Esophagus squamous epithelium (tissue), 5 donors: ENCODE data around the gene HOXA10. TPM values are rescaled to one million over a fixed set of nuclear protein-coding genes. Genes with fewer than 3 reads are reported as not detected.

Experiments used
- DNase-seq: peaks from one replicate; lab custom pipeline; 2025; lab: John Stamatoyannopoulos, UW
- H3K27ac ChIP-seq, 4 donors: fragments of 200-600 bp; sonication (generic); one replicate each; pipeline ENCODE4 v1.5.1; 2016 to 2019; ENCODE audit warnings: mild to moderate bottlenecking in 1 of 4
- H3K27me3 ChIP-seq, 4 donors: fragments of 200-600 bp; sonication (generic); 1 replicate in 3 of 4; 2 replicates in 1 of 4; pipeline versions ENCODE4 v1.5.1 to v1.6.0; 2017 to 2021; ENCODE audit warnings: antibody characterized with exemption in 1 of 4
- H3K36me3 ChIP-seq, 3 donors: fragments of 200-600 bp; sonication (generic); one replicate each; pipeline ENCODE4 v1.5.1; 2016 to 2019
- H3K4me1 ChIP-seq, 3 donors: fragments of 200-600 bp; sonication (generic); one replicate each; pipeline ENCODE4 v1.5.1; 2017 to 2019
- H3K4me3 ChIP-seq, 4 donors: fragments of 200-600 bp; sonication (generic); 1 replicate in 3 of 4; 2 replicates in 1 of 4; pipeline ENCODE4 v1.5.1; 2016 to 2019; ENCODE audit warnings: mild to moderate bottlenecking in 2 of 4, moderate library complexity in 1 of 4
- H3K9me3 ChIP-seq, 3 donors: fragments of 200-600 bp; sonication (generic); one replicate each; pipeline ENCODE4 v1.5.1; 2016 to 2019
- POLR2A ChIP-seq, 4 donors: fragments of 450-650 bp; IDR thresholded peaks; one replicate each; pipeline ENCODE4 v1.6.1; 2017; ENCODE audit warnings: antibody characterized with exemption in 4 of 4, mild to moderate bottlenecking in 4 of 4, moderate library complexity in 3 of 4
- WGBS, 2 donors: methylation state at CpG; one replicate each; pipeline ENCODE4 v1.1.5; 2018; 5-methylcytosine and 5-hydroxymethylcytosine counted together
- intact Hi-C: fragments of 100-400 bp; cut with DNase I; formaldehyde crosslinking; loops from one replicate; pipeline ENCODE4 v1.15.0; 2022
- total RNA-seq, 4 donors: library from RNA; depleted of rRNA; stranded (reverse); fragments of >200 nt; gene quantifications; one replicate each; pipeline ENCODE4 v1.1.0, GENCODE V29; 2016
- TF ChIP-seq, protein P1 (sequence below), 6 experiments: fragments of 450-650 bp in 4 of 6; fragments of 200-600 bp in 2 of 6; sonication (generic) in 2 of 6; IDR thresholded peaks; one replicate each; pipeline ENCODE4 v1.5.1; 2016 to 2019; ENCODE audit warnings: antibody characterized with exemption in 6 of 6, mild to moderate bottlenecking in 4 of 6, moderate library complexity in 4 of 6
- donor health status: DM: yes; HTN: yes; CAD: no.

The HOXA10 gene
- total RNA-seq, 4 donors from 2014 or later: not detected

- no peak for DNase-seq
- Histone ChIP-seq H3K27ac (no peak overlapping the region), H3K4me3 (no peak overlapping the region), H3K27me3 (peaks cover 9 to 99% (median 61%) of the 10 kb centered on the region in 4 donors), H3K4me1 (peaks cover 28 to 69% (median 33%) of the 10 kb centered on the region in 3 donors), H3K36me3 (no peaks in the 10 kb centered on the region), H3K9me3 (no peaks in the 10 kb centered on the region)
- 37 to 56% methylated on average over 24 to 27 of the region's 35 CpGs for WGBS, 2 donors
- TF ChIP-seq POLR2A (IDR thresholded peaks at IDR 0.05): no peak
- TF ChIP-seq, protein P1, sequence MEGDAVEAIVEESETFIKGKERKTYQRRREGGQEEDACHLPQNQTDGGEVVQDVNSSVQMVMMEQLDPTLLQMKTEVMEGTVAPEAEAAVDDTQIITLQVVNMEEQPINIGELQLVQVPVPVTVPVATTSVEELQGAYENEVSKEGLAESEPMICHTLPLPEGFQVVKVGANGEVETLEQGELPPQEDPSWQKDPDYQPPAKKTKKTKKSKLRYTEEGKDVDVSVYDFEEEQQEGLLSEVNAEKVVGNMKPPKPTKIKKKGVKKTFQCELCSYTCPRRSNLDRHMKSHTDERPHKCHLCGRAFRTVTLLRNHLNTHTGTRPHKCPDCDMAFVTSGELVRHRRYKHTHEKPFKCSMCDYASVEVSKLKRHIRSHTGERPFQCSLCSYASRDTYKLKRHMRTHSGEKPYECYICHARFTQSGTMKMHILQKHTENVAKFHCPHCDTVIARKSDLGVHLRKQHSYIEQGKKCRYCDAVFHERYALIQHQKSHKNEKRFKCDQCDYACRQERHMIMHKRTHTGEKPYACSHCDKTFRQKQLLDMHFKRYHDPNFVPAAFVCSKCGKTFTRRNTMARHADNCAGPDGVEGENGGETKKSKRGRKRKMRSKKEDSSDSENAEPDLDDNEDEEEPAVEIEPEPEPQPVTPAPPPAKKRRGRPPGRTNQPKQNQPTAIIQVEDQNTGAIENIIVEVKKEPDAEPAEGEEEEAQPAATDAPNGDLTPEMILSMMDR (IDR thresholded peaks at IDR 0.05): no peak
- intact Hi-C loops: no loop called here
Measured at GRCh38 chr7:27158436-27159265, 15.5 kb downstream of the HOXA10 start.

DNA sequence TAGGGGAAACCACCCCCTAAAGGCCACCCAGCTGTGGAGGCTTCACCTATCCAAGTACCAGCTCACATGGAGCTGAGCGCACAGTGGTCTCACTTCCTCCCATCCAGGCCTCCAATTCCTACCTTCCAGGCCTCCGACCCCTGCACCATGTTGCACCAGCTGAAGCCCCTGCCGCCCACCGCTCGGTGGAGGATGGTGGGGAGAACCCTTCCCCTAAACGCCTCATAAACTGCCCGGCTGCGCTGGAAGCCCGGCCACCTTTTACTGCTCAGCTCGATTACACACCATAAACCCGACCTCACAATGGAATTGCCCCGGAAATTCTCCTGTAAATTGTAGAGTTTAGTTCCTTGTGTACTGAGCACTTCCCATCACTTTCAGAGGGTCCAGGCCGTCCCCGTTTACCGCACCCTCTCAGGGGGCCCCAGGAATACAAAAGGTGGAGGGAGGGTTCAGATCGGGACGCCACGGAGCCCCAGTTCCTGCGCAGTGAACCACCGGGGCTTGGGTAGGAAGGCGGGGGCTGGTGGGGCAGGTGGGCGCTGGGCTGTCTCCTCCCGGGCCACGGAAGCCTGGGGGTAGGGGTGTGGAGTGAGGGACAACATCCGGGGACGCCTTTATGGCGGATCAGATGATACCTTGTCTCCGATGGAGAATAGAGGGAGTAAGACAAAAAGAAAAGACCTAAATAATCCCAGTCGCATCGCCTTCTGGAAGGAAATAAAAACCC lies 16.3 kb downstream of the HOXA10 start:
- H3K27me3 ChIP-seq: peaks cover 10 to 99% (median 64%) of the 10 kb centered on the region in 4 donors
- no peaks in the 10 kb centered on the region for H3K36me3 ChIP-seq
- DNase-seq: no peak
- no peak for TF ChIP-seq POLR2A (IDR thresholded peaks at IDR 0.05)
- TF ChIP-seq, protein P1 (IDR thresholded peaks at IDR 0.05): no peak
- intact Hi-C loops: no loop called here
- no peaks in the 10 kb centered on the region for H3K9me3 ChIP-seq
- 35 to 39% methylated on average over 10 to 20 of the region's 30 CpGs for WGBS, 2 donors
- no peak overlapping the region for H3K4me3 ChIP-seq
- peaks cover 28 to 71% (median 33%) of the 10 kb centered on the region in 3 donors for H3K4me1 ChIP-seq
- H3K27ac ChIP-seq: no peak overlapping the region

- Histone ChIP-seq H3K4me1 (peaks cover 32 to 77% (median 33%) of the 10 kb centered on the region in 3 donors), H3K27me3 (peaks cover 18 to 99% (median 68%) of the 10 kb centered on the region in 4 donors), H3K9me3 (no peaks in the 10 kb centered on the region), H3K27ac (peak overlapping the region in 2 of 4 donors; percentile 66 to 71), H3K36me3 (no peaks in the 10 kb centered on the region), H3K4me3 (peak overlapping the region; percentile 28 to 65 (median 44))
- intact Hi-C loops: no loop called here
- DNase-seq: no peak
- no peak for TF ChIP-seq POLR2A (IDR thresholded peaks at IDR 0.05)
- TF ChIP-seq, protein P1 (IDR thresholded peaks at IDR 0.05): no peak
- 35 to 42% methylated on average over 17 to 19 of the region's 30 CpGs for WGBS, 2 donors
Measured at GRCh38 chr7:27156916-27157701, 17.0 kb downstream of the HOXA10 start.

GRCh38 chr7:27156508-27156898 lies 17.6 kb downstream of the HOXA10 start, which contains the start of gene HOXA7:
TSS of gene HOXA7 (minus strand) at chr7:27156675. CDS start at chr7:27156545, 130 bp downstream.
- peak within 1 kb of the TSS; percentile 28 to 65 (median 44) for H3K4me3 ChIP-seq
- H3K9me3 ChIP-seq: no peaks in the 10 kb centered on the region
- intact Hi-C loops: no loop called here
- TF ChIP-seq, protein P1 (IDR thresholded peaks at IDR 0.05): no peak
- no peak for TF ChIP-seq POLR2A (IDR thresholded peaks at IDR 0.05)
- H3K27me3 ChIP-seq: peaks cover 19 to 99% (median 70%) of the 10 kb centered on the region in 4 donors
- H3K4me1 ChIP-seq: peaks cover 35 to 77% (median 36%) of the 10 kb centered on the region in 3 donors
- 0 to 2% methylated on average over 6 to 13 of the region's 33 CpGs for WGBS, 2 donors
- H3K27ac ChIP-seq: peak within 1 kb of the TSS in 3 of 4 donors; percentile 6 to 71 (median 66)
- no peaks in the 10 kb centered on the region for H3K36me3 ChIP-seq
- no peak for DNase-seq
